Duodenal mucosa (tissue), 2 donors: ENCODE results near the gene WDR82.

Experiments
- H3K27ac ChIP-seq: one replicate; pipeline ENCODE4 v1.7.0; 2013; ENCODE audit warnings: low read depth, low read length
- H3K27me3 ChIP-seq, 2 donors: one replicate each; pipeline ENCODE4 v1.7.0; 2013; ENCODE audit warnings: low read length in 2 of 2, control low read depth in 1 of 2; ENCODE audit not compliant: insufficient read depth in 2 of 2, control insufficient read depth in 1 of 2
- H3K36me3 ChIP-seq, 2 donors: one replicate each; pipeline ENCODE4 v1.7.0; 2013; ENCODE audit warnings: low read length in 2 of 2, control low read depth in 1 of 2; ENCODE audit not compliant: insufficient read depth in 2 of 2, control insufficient read depth in 1 of 2
- H3K4me1 ChIP-seq, 2 donors: one replicate each; pipeline ENCODE4 v1.7.0; 2013; ENCODE audit warnings: low read length in 2 of 2, control low read depth in 1 of 2; ENCODE audit not compliant: insufficient read depth in 2 of 2, control insufficient read depth in 1 of 2
- H3K4me3 ChIP-seq, 2 donors: one replicate each; pipeline ENCODE4 v1.7.0; 2013; ENCODE audit warnings: low read length in 2 of 2, low read depth in 1 of 2
- H3K9ac ChIP-seq, 2 donors: one replicate each; pipeline ENCODE4 v1.7.0; 2013; ENCODE audit warnings: low read length in 2 of 2, low read depth in 1 of 2
- H3K9me3 ChIP-seq, 2 donors: one replicate each; pipeline ENCODE4 v1.7.0; 2013; ENCODE audit warnings: low read length in 2 of 2, control low read depth in 1 of 2; ENCODE audit not compliant: control insufficient read depth in 1 of 2

WDR82 gene

DNA sequence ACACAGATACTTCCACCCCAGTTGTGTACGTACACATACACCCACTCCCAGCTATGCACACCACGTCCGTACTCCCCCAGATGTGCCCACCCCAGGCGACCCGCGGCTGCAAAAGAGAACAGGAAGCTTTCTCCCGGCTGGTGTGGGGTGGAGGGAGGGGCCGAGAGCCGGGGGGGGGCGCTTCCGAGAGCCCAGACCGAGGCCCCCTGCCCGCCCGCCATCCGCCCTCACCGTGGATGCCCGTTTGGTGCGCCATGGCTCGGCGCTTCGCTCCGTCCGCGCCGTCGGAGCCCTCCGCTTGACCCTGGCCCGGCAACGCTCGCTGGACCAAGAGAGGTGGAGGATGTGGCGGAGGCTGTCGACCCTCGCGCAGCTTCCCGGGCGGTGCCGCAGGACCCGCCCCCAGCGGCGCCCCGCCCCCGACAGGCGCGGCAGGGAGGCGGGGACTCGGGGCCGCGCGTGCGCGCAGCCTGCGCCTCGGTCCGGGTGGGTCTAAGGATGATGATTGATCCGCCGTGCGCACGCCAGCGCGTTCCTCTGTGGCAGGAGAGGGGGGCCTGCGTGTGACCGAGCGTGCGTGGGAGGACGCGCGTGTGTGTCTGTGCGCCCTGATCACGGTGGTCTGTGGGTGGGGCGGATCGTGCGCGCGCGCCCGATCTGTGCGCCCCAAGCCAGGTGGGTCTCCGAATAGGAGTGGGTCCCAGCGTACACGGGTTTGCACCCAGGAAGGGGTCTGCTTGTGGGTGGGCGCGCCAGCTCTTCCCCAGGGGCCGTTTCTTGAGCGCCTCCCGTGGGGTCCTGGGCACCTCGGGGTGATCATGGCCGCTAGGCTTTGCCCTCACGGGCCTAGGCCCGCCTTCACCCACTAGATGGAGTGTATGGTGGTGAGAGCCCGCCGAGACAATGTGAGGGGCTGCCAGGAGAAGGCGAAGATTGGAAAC lies 39.4 kb downstream of the WDR82 start, which contains the start of gene TWF2:
TWF2 (minus strand) TSS at position 398 of the 941 bp plus-strand sequence; CDS start at position 256, 142 bp downstream.
- Histone ChIP-seq H3K9me3 (no peaks in the 10 kb centered on the region), H3K4me1 (peaks cover 37 to 39% of the 10 kb centered on the region in 2 donors), H3K27ac (peak within 1 kb of the TSS; percentile 80), H3K36me3 (peaks cover 4 to 15% of the 10 kb centered on the region in 2 donors), H3K9ac (peak within 1 kb of the TSS; percentile 82 to 94), H3K4me3 (peak within 1 kb of the TSS; percentile 70 to 77), H3K27me3 (no peaks in the 10 kb centered on the region)

DNA sequence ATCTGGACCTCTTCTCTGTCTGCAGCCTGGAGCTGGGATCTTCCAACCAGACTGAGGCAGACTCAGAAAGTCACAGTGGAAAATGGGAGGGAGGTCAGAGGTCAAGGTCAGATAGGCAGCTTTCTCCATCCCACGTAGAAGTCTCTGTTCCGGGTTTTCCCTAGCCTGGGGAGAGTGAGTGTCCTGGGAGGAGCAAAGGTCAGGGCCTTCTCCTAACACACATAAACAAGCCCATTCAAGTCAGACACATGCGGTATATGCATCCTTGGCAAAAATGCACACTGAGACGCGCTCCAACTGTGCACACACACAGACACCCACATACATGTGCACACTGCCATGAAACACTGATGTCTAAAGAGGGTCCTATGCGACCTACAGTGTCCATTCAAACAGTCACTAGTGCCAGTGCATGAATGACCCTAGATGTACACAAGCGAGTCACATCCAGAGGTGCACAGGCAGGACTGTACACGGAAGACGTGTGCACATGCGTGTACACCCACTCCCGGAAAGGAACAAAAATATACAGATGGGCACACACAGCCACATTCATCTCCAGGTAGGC lies 40.2 kb downstream of the WDR82 start:
- Histone ChIP-seq H3K27me3 (no peaks in the 10 kb centered on the region), H3K27ac (peak overlapping the region; percentile 23), H3K36me3 (peaks cover 4 to 16% of the 10 kb centered on the region in 2 donors), H3K4me3 (peak overlapping the region; percentile 70 to 77), H3K9ac (peak overlapping the region; percentile 2 to 82), H3K4me1 (peaks cover 34 to 39% of the 10 kb centered on the region in 2 donors), H3K9me3 (no peaks in the 10 kb centered on the region)

DNA sequence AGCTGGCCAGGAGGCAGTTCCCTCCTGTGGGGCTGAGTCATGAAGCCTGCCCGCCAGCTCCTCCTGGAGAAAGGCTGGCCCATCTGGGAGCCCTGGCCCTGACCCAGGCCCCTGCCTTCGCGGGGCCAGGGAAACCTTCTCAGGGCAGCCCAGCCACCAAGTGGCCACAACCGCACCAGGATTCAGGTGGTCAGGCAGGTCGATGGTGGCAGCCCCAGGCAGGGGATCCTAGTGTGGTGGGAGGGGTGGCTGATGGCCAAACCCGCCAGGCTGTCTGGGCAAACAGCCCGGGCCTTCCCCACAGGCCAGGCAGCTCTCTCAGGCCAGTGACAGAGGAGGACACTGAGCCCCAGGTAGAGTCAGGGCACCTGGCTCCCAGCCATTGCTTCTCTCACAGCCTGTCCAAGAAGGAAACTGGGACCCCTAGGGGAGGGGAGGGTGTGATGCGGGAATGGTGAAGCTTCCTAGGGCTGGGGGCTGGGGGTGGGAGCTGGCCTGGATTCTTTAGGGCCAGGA lies 40.7 kb downstream of the WDR82 start:
- H3K36me3 ChIP-seq, result peaks cover 4 to 20% of the 10 kb centered on the region in 2 donors
- H3K4me1 ChIP-seq, result peaks cover 34 to 39% of the 10 kb centered on the region in 2 donors
- H3K9ac ChIP-seq, result peak overlapping the region; percentile 43 to 82
- H3K4me3 ChIP-seq, result peak overlapping the region; percentile 70 to 77
- H3K27ac ChIP-seq, result peak overlapping the region; percentile 23
- H3K27me3 ChIP-seq, result no peaks in the 10 kb centered on the region
- no peaks in the 10 kb centered on the region for H3K9me3 ChIP-seq

DNA sequence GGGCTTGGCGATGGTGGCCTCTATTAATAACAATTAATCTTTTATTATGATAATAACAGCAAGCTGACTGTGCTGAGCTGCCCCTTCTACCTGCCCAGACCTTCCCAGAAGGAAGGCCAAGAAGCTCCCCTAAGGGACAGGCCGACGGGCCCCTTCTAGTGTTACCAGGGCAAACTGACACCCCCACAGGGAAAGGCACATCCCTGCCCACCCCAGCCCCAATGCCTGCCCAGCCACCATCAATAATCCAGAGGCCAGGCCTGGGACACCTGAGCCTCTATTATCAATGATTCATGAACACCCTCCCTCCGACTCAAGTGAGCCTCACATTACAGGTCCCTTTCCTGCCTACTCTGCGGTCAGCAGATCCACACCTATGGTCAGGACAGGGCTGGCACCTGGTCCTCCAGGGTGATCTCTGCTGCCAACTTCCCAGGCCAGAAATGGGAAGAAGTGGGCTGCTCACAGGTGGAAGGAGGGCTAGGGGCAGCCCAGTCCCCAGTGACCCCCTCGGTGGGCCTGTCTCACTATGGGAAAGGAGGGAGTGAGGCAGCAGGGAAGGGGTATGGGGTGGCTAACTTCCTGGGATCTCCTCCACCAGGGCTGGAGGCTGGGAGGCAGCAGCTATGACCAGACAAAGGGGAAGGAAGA lies 41.3 kb downstream of the WDR82 start:
- peak overlapping the region; percentile 6 to 77 for H3K4me3 ChIP-seq
- peak overlapping the region in 1 of 2 donors; percentile 82 for H3K9ac ChIP-seq
- H3K27me3 ChIP-seq, result no peaks in the 10 kb centered on the region
- H3K4me1 ChIP-seq, result peaks cover 34 to 39% of the 10 kb centered on the region in 2 donors
- peak overlapping the region; percentile 56 for H3K27ac ChIP-seq
- peaks cover 4 to 24% of the 10 kb centered on the region in 2 donors for H3K36me3 ChIP-seq
- no peaks in the 10 kb centered on the region for H3K9me3 ChIP-seq

DNA sequence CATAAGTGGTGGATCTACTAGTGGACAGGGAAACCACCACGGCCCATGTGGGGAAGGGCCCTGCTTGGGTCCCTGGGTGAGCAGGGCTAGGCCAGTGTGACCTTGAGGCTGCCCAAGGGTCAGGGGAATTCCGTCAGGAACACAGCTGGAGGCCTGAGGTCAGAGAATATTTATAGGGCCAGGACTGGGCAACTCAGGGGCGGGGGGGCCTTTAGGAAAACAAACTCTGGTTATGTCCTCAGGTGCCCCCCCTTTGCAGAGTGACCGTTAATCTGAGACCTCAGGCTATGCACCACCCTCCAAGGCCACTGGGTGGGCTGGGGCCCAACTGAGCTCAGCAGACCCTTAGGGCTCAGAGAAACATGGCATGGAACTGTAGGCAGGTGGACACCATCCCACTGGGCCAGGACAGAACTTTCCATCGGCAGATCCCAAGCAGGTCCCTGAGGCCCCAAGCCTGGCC lies 42.0 kb downstream of the WDR82 start:
- Histone ChIP-seq H3K27me3 (no peaks in the 10 kb centered on the region), H3K36me3 (peaks cover 4 to 28% of the 10 kb centered on the region in 2 donors), H3K9ac (no peak overlapping the region), H3K27ac (no peak overlapping the region), H3K4me1 (peaks cover 34 to 39% of the 10 kb centered on the region in 2 donors), H3K9me3 (no peaks in the 10 kb centered on the region), H3K4me3 (no peak overlapping the region)

DNA sequence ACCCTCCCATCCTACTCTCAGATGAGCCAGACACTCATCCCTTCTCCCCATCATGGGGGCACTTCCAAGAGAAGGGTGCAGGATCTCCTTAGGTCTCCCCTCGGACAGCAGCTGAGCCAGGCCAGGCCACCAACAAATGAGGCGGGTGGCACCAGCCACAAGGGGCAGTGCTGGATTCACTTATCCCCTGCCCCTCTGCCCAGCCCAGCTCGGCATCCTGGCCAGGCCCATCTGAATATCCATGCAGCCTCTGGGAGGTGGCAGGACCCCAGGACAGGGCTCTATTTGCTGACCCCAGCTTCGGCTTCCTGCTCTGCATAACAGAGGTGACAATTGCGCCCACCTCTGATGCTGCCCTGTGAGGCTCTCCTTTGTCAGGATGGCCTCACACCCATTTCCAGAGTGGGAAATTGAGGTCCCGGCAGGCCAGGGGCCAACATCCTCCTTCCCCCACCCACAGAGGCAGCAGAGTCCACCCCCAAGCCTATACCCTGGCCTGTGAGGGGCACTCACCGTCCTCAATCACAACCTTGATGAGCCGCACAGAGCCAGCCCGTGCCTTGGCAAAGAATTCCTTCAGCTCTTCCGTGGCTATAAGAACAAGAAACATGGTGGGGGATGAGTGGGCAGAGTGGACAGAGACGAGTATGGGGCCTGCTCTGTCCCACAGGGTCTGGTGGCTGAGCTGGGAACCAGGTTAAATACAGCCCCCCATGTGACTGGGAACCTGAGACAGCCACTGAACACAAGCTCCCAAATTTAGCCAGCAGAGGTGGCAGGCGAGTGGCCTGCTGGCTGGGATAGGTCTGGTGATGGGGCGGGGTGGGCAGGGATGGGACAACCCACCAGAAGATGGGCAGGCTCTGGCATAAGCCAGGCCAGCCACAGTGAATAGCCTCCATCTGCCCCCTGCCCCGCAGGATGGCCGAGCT lies 43.7 kb downstream of the WDR82 start:
- H3K4me3 ChIP-seq, result no peak overlapping the region
- no peak overlapping the region for H3K9ac ChIP-seq

DNA sequence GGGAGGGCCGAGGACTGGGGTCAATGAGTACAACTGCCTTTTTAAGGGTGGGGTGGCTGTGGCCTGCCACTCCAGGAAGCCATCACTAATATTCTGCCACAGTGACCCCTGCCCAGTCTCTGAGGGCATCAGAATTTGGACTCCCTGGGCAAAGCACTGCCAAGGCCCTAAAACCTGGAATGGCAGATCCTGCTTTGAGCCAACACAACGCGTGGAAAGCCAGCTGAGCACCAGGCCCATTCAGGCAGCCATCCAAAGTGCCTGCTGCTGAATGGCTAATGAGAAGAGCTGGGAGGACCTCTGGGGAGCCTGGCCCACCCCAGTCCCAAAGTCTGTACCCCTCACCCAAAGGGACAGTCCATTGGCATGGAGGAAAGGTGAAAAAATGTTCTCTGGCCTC lies 44.5 kb downstream of the WDR82 start:
- Histone ChIP-seq H3K4me1 (peaks cover 21 to 26% of the 10 kb centered on the region in 2 donors), H3K4me3 (no peak overlapping the region), H3K9me3 (no peaks in the 10 kb centered on the region), H3K27ac (no peak overlapping the region), H3K36me3 (peaks cover 22 to 52% of the 10 kb centered on the region in 2 donors), H3K9ac (no peak overlapping the region), H3K27me3 (no peaks in the 10 kb centered on the region)

More for the DNA sequence above, 43.7 kb downstream of the WDR82 start:
- H3K27ac ChIP-seq, result no peak overlapping the region
- peaks cover 23 to 28% of the 10 kb centered on the region in 2 donors for H3K4me1 ChIP-seq
- H3K9me3 ChIP-seq, result no peaks in the 10 kb centered on the region
- H3K27me3 ChIP-seq, result no peaks in the 10 kb centered on the region
- peaks cover 16 to 44% of the 10 kb centered on the region in 2 donors for H3K36me3 ChIP-seq

DNA sequence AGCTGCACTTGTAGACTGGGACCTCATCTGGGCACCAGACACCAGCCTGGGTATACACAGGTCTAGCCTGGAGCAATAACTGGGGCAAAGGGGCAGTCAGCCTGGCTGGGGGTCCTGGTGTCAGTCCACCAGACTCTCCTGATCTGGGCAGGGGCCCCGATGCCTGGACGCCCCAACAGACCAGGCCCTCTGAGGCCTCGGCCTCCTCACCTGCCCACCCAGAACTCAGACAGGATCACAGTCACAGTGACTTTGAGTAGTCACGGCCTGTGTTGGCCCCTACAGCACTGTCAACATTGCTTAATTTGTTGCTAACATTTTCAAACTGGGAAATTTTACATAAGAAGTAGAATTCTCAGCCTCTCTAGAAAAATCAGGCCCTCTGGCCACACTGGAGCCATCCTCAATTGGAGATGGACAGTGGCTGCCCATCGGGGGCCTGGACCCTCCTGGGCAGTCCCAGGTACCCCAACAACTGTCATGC lies 45.3 kb downstream of the WDR82 start:
- peaks cover 23 to 57% of the 10 kb centered on the region in 2 donors for H3K36me3 ChIP-seq
- H3K9me3 ChIP-seq, result no peaks in the 10 kb centered on the region
- no peaks in the 10 kb centered on the region for H3K27me3 ChIP-seq
- H3K4me1 ChIP-seq, result peaks cover 17 to 23% of the 10 kb centered on the region in 2 donors
- no peak overlapping the region for H3K27ac ChIP-seq
- no peak overlapping the region for H3K9ac ChIP-seq
- no peak overlapping the region for H3K4me3 ChIP-seq
